DOHH2 (cell line): ENCODE measurements around the gene ETV6.

Experiments
- EZH2phosphoT487 ChIP-seq: fragments of 200-600 bp; sonication (generic); IDR thresholded peaks from 2 replicates; pipeline ENCODE4 v1.6.1; 2017; ENCODE audit warnings: borderline replicate concordance, mild to moderate bottlenecking, antibody characterized with exemption, low read length, moderate library complexity, mixed read lengths
- TF ChIP-seq, protein P1 (sequence below): fragments of 200-600 bp; sonication (generic); IDR thresholded peaks from one replicate; pipeline ENCODE4 v1.5.1; 2014; ENCODE audit warnings: antibody characterized with exemption, mild to moderate bottlenecking, low read depth, low read length; ENCODE audit not compliant: poor library complexity, severe bottlenecking

DNA sequence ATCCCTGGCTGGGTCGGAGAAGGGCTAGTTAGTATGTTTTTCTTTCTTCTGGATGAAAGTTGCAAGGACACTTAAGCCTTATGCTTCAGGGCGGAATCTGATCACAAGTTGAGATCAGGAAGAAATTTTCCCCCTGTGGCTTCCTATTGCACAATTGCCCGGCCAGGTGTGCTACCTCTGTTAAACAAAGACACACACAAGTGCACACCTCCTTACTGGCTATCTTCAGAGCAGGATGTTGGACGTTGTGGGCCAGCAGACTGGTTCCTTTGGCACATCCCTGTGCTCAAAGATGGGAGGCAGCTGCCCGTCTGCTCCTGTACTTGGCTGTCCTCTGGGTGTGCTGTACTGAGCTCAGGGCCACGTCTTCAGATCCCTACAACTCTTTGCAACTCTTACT lies 19.1 kb downstream of the ETV6 start:
- TF ChIP-seq, protein P1, sequence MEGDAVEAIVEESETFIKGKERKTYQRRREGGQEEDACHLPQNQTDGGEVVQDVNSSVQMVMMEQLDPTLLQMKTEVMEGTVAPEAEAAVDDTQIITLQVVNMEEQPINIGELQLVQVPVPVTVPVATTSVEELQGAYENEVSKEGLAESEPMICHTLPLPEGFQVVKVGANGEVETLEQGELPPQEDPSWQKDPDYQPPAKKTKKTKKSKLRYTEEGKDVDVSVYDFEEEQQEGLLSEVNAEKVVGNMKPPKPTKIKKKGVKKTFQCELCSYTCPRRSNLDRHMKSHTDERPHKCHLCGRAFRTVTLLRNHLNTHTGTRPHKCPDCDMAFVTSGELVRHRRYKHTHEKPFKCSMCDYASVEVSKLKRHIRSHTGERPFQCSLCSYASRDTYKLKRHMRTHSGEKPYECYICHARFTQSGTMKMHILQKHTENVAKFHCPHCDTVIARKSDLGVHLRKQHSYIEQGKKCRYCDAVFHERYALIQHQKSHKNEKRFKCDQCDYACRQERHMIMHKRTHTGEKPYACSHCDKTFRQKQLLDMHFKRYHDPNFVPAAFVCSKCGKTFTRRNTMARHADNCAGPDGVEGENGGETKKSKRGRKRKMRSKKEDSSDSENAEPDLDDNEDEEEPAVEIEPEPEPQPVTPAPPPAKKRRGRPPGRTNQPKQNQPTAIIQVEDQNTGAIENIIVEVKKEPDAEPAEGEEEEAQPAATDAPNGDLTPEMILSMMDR: no peak
- TF ChIP-seq EZH2phosphoT487: no peak
